Cardiac fibroblast (primary cell): ENCODE results near the gene DENND5A.
"Not testable (repeated sequence)": the region's sequence is repeated elsewhere in the genome, so short reads cannot be mapped to it uniquely, and the experiment has no call there.

Source experiments
- DNase-seq, 2 donors: peaks; one replicate each; pipeline versions ENCODE4 v3.0.0 to v3.0.0-alpha.2; 2010; ENCODE audit warnings: low read depth in 2 of 2
- H3K4me3 ChIP-seq, 2 donors: replicated peaks in 1 of 2; 1 replicate in 1 of 2; 2 replicates in 1 of 2; pipeline ENCODE4 v1.5.1; 2011; ENCODE audit warnings: low read depth in 2 of 2, low read length in 2 of 2, mild to moderate bottlenecking in 2 of 2, moderate library complexity in 1 of 2
- TF ChIP-seq, protein P1 (sequence below): IDR thresholded peaks from one replicate; pipeline ENCODE4 v1.5.1; 2011; ENCODE audit warnings: low read depth, mild to moderate bottlenecking, low read length, inconsistent platforms

DENND5A gene

DNA sequence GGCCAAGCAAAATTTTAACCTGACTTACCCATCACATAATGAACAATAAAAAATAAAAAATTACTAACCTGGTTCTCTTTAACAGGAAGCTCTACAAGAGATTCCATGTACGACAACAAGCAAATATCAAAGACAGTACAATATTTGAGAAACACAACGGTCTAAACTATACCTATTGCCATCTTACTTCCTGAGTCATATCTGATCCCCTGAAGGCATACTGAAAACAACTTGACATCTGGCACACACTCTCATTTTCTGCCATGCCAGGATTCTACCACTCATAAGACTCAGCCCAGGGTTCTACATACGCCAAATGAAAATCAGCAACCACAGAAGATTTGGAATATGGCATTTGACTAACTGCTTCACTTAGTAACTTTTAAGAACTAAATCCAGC is 13.8 kb downstream of the DENND5A start:
- TF ChIP-seq, protein P1, sequence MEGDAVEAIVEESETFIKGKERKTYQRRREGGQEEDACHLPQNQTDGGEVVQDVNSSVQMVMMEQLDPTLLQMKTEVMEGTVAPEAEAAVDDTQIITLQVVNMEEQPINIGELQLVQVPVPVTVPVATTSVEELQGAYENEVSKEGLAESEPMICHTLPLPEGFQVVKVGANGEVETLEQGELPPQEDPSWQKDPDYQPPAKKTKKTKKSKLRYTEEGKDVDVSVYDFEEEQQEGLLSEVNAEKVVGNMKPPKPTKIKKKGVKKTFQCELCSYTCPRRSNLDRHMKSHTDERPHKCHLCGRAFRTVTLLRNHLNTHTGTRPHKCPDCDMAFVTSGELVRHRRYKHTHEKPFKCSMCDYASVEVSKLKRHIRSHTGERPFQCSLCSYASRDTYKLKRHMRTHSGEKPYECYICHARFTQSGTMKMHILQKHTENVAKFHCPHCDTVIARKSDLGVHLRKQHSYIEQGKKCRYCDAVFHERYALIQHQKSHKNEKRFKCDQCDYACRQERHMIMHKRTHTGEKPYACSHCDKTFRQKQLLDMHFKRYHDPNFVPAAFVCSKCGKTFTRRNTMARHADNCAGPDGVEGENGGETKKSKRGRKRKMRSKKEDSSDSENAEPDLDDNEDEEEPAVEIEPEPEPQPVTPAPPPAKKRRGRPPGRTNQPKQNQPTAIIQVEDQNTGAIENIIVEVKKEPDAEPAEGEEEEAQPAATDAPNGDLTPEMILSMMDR, result no peak
- DNase-seq, result no peak
- H3K4me3 ChIP-seq, result no peak overlapping the region

DNA sequence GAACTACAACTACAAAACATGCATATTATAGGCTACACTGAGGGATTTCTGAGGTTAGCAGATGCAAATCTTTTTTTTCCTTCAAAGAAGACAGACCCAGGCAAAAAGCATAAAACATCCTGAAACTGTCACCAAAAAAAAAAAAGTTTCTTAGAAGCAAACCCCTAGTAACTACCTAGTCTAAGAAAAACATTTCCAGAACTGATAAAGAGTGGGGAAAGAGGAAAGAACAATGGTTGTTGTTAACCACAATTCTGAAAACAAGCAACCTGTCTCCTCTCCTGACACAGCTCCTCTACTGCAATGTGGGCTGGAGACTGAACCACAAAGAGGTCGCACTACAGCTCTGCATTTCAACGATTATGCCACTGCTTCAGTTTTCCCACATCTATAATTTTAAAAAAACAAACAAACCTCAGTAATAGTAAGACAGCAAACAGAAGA is 15.0 kb downstream of the DENND5A start:
- TF ChIP-seq, protein P1, result no peak
- DNase-seq, result peak; percentile 39 to 54
- no peak overlapping the region for H3K4me3 ChIP-seq

DNA sequence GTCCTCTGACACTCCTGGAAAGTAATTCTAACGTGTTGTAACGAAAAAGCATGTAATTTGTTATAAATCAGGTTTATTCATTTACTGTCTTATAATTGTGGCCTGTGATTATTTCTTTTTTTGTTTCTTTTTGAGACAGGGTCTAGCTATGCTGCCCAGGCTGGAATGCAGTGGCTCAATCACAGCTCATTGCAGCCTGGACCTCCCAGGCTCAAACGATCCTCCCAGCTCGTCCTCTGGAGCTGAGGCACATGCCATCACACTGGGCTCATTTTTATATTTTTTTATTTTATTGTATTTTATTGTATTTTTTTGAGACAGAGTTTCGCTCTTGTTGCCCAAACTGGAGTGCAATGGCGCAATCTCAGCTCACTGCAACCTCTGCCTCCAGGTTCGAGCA is 15.9 kb downstream of the DENND5A start:
- DNase-seq, result no peak
- no peak overlapping the region for H3K4me3 ChIP-seq
- TF ChIP-seq, protein P1, result no peak

DNA sequence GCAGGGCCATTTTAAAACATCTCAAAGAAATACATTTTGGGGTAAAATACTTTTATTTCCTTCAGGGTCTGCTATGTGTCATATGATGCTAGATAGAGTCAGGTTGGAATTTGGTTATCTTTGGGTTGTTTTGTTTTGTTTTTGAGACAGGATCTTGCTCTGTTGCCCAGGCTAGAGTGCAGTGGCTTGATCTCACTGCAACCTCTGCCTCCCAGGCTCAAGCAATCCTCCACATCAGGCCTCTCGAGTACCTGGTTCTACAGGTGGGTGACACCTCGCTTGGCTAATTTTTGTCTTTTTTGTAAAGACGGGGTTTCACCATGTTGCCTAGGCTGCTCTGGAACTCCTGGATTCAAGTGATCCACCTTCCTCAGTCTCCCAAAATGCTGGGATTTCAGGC is 17.3 kb downstream of the DENND5A start:
- no peak for DNase-seq
- TF ChIP-seq, protein P1, result no peak
- no peak overlapping the region for H3K4me3 ChIP-seq

DNA sequence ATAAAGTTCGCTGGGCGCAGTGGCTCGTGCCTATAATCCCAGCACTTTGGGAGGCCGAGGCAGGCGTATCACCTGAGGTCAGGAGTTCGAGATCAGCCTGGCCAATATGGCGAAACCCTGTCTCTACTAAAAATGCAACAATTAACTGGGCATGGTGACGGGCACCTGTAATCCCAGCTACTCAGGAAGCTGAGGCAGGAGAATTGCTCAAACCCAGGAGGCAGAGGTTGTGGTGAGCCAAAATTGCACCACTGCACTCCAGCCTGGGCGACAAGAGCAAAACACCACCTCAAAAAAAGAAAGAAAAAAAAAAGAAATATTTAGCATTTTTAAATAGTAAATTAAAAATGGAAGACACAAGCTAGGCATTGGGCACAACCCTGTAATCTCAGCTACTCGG is 28.9 kb downstream of the DENND5A start:
- not testable (repeated sequence) for H3K4me3 ChIP-seq, DNase-seq

DNA sequence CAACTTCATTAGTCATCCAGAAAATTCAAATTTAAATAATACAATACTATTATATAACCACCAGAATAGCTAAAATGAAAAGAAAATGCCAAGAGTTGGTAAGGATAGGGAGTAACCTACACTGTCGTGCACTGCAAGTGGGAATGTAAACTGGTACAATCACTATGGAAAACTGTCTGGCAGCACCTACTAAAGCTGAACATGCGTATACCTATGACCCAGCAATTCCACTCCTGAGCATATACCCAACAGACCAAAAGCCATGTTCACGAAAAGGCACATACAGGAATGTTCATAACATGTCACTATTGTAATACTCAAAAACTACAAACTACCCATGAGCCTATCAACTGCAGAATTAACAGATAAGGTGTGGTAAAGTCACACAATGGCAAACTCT is 32.7 kb downstream of the DENND5A start:
- H3K4me3 ChIP-seq, result no peak overlapping the region
- DNase-seq, result no peak
- TF ChIP-seq, protein P1, result no peak

DNA sequence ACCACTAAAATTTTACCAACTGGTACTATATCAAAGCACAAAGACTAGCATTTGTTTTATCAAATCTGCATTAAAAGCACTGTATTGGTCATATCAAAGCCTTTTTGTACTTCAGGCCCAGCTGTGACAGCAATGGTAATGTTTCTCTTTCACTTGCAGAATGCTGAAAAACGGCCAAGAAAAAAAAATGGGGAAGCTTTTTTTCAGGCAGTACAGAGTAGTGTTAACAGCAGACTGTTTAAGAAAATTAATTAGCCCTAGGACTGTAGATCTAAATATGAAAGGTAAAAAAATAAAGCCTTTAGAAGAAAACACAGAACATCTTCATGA is 33.3 kb downstream of the DENND5A start:
- peak overlapping the region in 1 of 2 donors; percentile 1 for H3K4me3 ChIP-seq
- TF ChIP-seq, protein P1, result no peak
- peak; percentile 66 to 78 for DNase-seq

DNA sequence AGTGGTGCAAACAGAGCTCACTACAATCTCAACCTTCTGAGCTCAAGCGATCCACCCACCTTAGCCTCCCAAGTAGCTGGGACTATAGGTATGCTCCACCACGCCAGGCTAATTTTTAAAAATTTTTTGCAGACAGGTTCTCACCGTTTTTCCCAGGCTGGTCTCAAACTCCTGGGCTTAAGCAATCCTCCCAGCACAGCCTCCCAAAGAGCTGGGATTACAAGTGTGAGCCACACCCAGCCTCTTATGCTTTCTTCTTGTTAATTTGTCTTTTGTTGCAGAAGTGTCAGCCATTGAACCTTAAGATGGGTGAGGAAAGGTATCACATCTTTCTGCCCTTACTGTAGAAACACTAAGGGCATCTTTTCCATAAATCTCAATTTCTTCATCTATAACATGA is 34.9 kb downstream of the DENND5A start:
- H3K4me3 ChIP-seq, result no peak overlapping the region
- DNase-seq, result peak in 1 of 2 donors; percentile 33
- TF ChIP-seq, protein P1, result no peak
